Left hindlimb (tissue), 1 donor: Measurements from ENCODE around the gene LUC7L2.
A peak's percentile ranks its signal among the peaks of the same experiment; 100 is the strongest.
"Not testable (repeated sequence)": the region's sequence is repeated elsewhere in the genome, so short reads cannot be mapped to it uniquely, and the experiment has no call there.

ENCODE experiments used
- DNase-seq: peaks from one replicate; pipeline ENCODE4 v3.0.0-alpha.2; 2018

Gene LUC7L2, protein sequence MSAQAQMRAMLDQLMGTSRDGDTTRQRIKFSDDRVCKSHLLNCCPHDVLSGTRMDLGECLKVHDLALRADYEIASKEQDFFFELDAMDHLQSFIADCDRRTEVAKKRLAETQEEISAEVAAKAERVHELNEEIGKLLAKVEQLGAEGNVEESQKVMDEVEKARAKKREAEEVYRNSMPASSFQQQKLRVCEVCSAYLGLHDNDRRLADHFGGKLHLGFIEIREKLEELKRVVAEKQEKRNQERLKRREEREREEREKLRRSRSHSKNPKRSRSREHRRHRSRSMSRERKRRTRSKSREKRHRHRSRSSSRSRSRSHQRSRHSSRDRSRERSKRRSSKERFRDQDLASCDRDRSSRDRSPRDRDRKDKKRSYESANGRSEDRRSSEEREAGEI

GRCh38 chr7:139359366-139360209, at the start of gene LUC7L2:
LUC7L2 (plus strand) TSS chr7:139359894; CDS start chr7:139360262, 368 bp downstream.
- DNase-seq = peak; percentile 100

DNA sequence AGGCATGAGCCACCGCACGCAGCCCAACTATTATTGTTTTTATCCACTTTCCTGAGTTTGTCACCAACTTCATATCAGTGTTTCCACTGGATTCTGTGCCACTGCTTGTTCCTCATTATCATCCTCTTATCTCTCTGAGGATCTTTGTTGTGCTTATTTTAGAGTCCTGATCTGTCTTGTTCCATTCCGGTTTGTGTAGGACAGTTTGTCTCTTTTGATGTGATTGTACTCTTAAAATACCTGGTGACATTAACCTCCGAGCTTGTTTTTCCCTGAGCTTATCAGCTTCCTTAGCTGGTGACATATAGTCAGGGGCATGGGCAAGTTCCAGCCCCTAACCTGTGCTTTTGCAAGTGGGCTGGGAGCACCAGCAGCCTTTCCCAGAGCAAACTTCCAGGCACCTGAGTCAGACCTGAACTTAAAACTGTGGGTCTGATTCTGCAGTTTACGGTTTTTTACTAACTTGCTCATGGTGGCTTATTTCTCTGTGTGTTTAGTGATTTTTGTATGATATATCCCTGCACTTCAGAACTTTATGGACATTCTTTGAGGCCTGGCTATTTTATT, 41.7 kb upstream of the LUC7L2 start:
- DNase-seq = no peak

DNA sequence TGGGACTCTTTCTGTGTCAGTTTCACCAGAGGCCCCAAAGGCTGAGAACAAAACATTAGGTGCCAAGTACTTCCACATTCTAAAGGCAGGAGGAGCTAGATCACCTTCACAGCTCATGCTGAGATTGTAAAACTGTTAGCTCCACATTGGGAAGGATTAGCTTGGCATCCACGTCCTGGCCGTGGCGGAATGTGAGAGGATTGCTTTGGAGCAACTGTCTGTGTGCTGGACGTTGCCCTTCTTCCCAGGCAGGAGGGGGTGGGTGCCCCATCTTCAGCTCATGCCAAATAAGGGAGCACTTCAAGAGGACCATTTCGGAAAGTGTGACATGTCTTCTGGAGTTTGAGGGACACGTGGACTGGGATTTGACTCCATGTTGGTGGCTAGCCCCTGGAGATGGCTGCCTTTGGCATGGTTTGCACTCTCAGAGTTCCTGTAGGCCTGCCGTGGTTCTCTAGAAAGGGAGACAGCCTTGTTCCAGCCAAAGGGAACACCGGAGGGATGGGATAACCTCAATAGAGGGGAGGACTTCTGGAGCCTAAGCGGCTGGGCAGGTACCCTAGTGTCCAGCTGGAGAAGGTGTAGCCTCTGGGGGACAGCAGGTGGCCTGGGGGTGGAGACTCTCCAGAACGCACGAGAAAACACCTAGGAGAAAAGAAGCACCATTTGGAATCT, 38.5 kb upstream of the LUC7L2 start:
- no peak for DNase-seq

DNA sequence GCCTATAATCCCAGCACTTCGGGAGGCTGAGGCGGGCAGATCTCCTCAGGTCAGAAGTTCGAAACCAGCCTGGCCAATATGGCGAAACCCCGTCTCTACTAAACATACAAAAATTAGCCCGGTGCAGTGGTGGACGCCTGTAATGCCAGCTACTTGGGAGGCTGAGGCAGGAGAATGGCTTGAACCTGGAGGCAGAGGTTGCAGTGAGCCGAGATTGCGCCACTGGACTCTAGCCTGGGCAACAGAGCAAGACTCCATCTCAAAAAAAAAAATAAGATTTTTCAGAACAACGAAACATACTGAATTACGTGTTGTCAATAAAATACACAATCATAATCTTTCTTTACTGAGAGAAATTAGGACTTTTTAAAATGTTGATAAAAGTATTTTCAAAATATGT, 35.0 kb upstream of the LUC7L2 start:
- not testable (repeated sequence) for DNase-seq

GRCh38 chr7:139328375-139328774, 31.3 kb upstream of the LUC7L2 start:
- no peak for DNase-seq

- no peak for DNase-seq
Observed at GRCh38 chr7:139329119-139329518, 30.6 kb upstream of the LUC7L2 start.

- no peak for DNase-seq
Observed at GRCh38 chr7:139330333-139331030, 29.2 kb upstream of the LUC7L2 start.

DNA sequence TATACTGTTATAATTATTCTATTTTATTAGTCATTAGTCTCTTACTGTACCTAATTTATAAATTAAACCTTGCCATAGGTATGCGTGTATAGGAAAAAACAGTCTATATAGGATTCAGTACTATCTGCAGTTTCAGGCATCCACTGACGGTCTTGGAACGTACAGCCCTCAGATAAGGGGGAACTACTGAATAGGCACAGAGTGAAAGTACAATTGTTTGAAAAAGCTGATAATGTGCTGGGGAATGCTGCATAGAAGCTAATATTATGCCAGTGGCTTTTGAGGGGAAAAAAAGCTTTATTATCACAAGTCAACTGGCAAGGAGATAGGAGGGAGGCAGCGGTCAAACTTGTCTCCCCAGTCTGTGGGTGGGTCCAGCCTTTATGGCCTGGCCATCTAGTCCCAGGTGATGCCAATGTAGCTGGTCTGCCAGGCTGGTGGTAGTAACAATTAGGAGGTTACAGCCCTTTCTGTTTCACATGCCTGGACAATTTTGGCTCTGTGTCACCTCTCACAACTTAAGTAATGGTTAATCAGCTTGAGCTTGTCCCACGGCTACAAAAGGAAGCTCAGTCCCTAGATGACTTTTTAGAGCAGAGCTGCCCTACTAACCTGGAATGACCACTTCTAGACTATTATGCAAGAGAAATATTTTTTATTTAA, 26.9 kb upstream of the LUC7L2 start:
- no peak for DNase-seq

DNA sequence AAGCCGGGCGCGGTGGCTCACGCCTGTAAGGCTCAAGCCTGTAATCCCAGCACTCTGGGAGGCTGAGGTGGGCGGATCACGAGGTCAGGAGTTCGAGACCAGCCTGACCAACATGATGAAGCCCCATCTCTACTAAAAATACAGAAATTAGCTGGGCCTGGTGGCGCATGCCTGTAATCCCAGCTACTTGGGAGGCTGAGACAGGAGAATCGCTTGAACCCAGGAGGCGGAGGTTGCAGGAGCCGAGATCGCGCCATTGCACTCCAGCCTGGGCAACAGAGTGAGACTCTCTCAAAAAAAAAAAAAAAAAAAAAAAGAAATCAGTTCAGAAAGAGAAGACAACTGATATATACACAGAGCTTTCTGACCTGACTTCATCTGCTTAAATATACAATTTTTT, 26.3 kb upstream of the LUC7L2 start:
- not testable (repeated sequence) for DNase-seq

DNA sequence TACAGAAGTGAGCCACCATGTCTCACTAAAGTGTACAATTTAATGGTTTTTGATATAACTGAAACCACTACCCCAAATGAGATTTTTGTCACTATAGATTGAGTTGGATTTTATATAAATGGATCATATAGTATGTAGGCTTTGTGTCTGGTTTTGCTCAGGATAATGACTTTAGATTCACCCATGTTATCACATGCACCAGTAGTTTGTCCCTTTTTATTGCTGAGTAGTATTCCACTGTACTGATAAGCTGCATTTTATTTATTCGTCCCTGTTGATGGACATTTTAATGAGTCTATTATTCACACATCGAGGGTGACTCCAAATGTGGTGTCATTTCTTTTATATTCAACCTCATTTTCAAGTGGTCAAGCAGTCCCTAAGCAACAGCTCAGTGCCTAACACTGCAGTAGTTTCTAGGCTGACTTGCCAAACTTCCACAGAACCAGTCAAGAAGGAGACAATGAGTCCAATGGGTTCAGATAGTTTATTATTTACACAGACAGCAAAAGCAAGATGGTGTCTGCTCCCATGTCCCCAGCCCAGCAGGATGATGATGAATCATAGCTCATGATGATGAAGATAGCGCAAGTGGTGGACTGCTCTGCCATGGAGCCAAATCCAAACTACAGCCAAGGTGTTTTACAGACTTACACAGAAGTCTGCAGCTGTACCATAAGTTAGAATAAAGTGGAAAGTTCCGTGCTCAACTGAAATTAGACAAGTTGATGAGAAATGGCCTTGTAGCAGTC, 25.1 kb upstream of the LUC7L2 start:
- DNase-seq = no peak

DNA sequence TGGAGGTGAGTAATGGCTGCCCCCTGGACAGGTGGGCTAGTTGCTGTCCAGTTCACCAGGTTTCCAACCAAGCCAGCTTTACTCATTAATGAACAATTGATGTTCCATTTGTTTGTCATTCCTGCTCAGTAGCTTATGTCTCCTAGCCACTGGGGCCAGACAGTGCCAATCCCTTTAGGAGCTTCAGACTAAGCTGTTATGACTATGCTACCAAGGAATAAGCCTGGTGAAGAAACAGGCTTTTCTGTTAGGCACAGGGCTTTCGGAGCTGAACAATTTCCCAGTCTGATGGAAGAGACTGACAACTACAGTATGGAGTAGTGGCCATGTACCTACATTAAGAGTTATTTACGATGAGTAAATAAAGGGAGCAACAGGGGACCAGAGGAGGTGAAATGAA, 20.7 kb upstream of the LUC7L2 start:
- DNase-seq = no peak

GRCh38 chr7:139339698-139340036, 20.0 kb upstream of the LUC7L2 start:
- no peak for DNase-seq

GRCh38 chr7:139340037-139340807, 19.5 kb upstream of the LUC7L2 start:
- DNase-seq = peak; percentile 99

GRCh38 chr7:139340808-139341057, 19.0 kb upstream of the LUC7L2 start:
- DNase-seq = no peak

DNA sequence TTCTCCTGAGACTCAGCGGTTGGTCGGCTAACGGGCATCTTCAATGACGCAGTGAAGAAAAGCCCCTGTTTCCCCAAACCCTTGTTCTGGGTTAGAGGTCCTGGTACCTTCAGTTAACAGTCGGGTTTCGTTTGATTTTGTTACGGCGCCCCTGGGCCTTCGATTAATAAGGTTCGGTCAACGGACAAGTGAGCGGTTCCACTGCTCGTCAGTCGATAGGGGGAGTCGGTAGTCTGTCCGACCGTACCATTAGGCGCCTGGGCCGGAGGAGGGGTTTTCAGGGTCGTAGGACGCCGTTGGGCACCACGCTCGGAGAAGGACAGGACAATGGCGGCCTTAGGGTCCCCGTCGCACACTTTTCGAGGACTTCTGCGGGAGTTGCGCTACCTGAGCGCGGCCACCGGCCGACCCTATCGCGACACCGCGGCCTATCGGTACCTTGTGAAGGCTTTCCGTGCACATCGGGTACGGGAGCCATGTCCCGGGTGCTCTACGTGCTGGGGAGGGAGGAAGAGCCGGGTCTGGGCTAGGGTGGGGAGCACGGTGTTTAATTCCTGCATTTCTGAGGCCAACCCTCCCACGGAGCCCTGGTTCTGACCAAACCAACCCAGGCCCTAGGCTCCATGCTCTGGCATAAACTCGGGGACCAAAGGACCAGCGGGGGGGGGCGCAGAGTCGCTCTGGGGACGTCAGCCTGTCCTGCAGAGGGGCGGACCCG, 18.5 kb upstream of the LUC7L2 start, which contains the start of gene FMC1:
TSS of gene FMC1 (plus strand) at position 280 of the 718 bp plus-strand sequence. CDS start at position 328, 48 bp downstream.
- DNase-seq = peak; percentile 95

GRCh38 chr7:139341776-139342226, 17.9 kb upstream of the LUC7L2 start:
- DNase-seq = no peak

- no peak for DNase-seq
Observed at GRCh38 chr7:139345042-139345441, 14.7 kb upstream of the LUC7L2 start.

DNA sequence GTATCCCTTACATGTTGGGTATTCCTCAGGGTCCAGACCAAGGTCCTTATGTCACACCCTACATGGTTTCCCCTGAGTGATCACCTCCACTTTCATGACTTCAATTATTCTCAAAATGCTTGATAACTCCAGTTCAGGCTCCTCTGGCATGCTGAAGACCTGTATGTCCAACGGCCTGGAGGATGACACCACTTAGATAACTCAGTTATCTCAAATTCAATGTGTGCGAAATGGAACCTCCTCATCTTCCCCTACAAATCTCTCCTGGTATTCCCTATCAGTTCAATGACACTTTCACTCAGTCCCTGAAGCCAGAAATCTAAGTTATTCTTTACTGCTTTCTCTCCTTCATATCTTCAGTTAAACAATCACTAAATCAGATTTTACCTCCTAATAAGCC, 8.7 kb upstream of the LUC7L2 start:
- DNase-seq = no peak

DNA sequence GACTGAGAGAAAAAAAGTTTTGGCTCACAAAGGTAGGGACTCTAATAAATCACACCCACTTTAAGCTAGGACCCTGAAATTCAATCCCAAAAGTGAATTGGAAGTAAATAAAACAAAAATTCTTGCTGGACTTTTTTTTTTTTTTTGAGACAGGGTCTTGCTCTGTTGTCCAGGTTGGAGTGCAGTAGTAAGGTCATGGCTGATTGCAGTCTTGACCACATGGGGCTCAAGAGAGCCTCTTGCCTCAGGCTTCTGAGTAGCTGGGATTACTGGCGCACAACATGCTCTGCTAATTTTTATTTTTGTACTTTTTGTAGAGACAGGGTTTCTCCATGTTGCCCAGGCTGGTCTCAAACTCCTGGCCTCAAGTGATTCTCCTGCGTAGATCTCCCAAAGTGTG, 5.0 kb upstream of the LUC7L2 start:
- no peak for DNase-seq

DNA sequence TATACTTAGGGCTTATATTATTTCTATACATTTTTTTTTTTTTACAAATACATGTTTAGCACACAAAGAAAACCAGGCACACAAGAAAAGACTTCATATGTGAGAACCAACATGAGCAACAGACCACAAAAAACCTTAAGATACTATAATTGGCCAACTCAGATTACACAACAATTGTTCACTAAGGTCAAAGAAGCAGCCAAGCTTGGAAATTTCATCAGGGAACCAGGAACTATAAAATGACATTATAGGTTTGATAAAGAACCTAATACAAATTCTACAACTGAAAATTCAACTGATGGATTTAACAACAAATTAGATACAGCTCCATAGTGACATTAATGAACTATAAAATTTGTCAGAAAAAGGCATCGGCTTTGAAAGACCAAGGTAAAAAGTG, 4.4 kb upstream of the LUC7L2 start:
- no peak for DNase-seq
